Effector CD8-positive, alpha-beta T cell (primary cell): ENCODE results near the gene HSPA1A.

ENCODE experiments used
- DNase-seq: peaks from one replicate; lab custom pipeline; 2025; lab: John Stamatoyannopoulos, UW
- total RNA-seq, 4 experiments: gene quantifications; one replicate each; lab custom pipeline; 2026; lab: John Stamatoyannopoulos, UW

Gene HSPA1A
- 32.0 to 65.6 (median 48.8) reads per million in 4 experiments for total RNA-seq

GRCh38 chr6:31815025-31815838, at the start of gene HSPA1A, which contains the start of gene HSPA1L:
TSS of gene HSPA1A (plus strand) at chr6:31815543. CDS start at chr6:31815757, 214 bp downstream.
TSS of gene HSPA1L (minus strand) at chr6:31815283. CDS start at chr6:31811972, 3,311 bp downstream.
- peak; percentile 52 for DNase-seq

- DNase-seq: no peak
Measured at GRCh38 chr6:31765559-31765909, 49.8 kb upstream of the HSPA1A start.

GRCh38 chr6:31765910-31766794, 49.2 kb upstream of the HSPA1A start:
- DNase-seq: no peak

GRCh38 chr6:31767096-31767645, 48.2 kb upstream of the HSPA1A start:
- DNase-seq: no peak

- DNase-seq: no peak
Measured at GRCh38 chr6:31768363-31769257, 46.7 kb upstream of the HSPA1A start.

- DNase-seq: peak; percentile 67
Measured at GRCh38 chr6:31769684-31770371, 45.5 kb upstream of the HSPA1A start.

GRCh38 chr6:31770860-31771259, 44.5 kb upstream of the HSPA1A start:
- DNase-seq: no peak

- no peak for DNase-seq
Measured at GRCh38 chr6:31771992-31772358, 43.4 kb upstream of the HSPA1A start.

- DNase-seq: no peak
Measured at GRCh38 chr6:31775184-31775583, 40.2 kb upstream of the HSPA1A start.

GRCh38 chr6:31775633-31776484, 39.5 kb upstream of the HSPA1A start:
- DNase-seq: no peak

GRCh38 chr6:31776485-31776988, 38.8 kb upstream of the HSPA1A start:
- no peak for DNase-seq

GRCh38 chr6:31776989-31777666, 38.2 kb upstream of the HSPA1A start, which contains the start of gene VWA7:
TSS of gene VWA7 (minus strand) at chr6:31777328. CDS start at chr6:31776779, 549 bp downstream.
- peak; percentile 4 for DNase-seq

GRCh38 chr6:31777667-31778050, 37.7 kb upstream of the HSPA1A start:
- no peak for DNase-seq

GRCh38 chr6:31778193-31778592, 37.1 kb upstream of the HSPA1A start:
- no peak for DNase-seq

- DNase-seq: no peak
Measured at GRCh38 chr6:31778999-31779885, 36.1 kb upstream of the HSPA1A start.

- DNase-seq: no peak
Measured at GRCh38 chr6:31779908-31780307, 35.4 kb upstream of the HSPA1A start.

- DNase-seq: no peak
Measured at GRCh38 chr6:31780507-31781243, 34.7 kb upstream of the HSPA1A start.
